IPS-20b (cell line): ENCODE data around the gene ZNF273.

Source experiments
- H3K27ac ChIP-seq: one replicate; pipeline ENCODE4 v1.5.1; 2013; ENCODE audit warnings: low read length
- H3K27me3 ChIP-seq: 2 replicates; pipeline ENCODE4 v1.6.1; 2013; ENCODE audit warnings: mild to moderate bottlenecking, low read length, inconsistent platforms; ENCODE audit not compliant: insufficient read depth
- H3K36me3 ChIP-seq: 2 replicates; pipeline ENCODE4 v1.6.1; 2013; ENCODE audit warnings: low read depth, mild to moderate bottlenecking, inconsistent platforms, low read length, moderate library complexity; ENCODE audit not compliant: insufficient read depth
- H3K4me1 ChIP-seq: 2 replicates; pipeline ENCODE4 v1.6.1; 2013; ENCODE audit warnings: mild to moderate bottlenecking, control low read depth, inconsistent platforms, low read length, moderate library complexity; ENCODE audit not compliant: insufficient read depth
- H3K4me3 ChIP-seq: 2 replicates; pipeline ENCODE4 v1.5.1; 2013; ENCODE audit warnings: mild to moderate bottlenecking, low read length, inconsistent platforms
- H3K9ac ChIP-seq: 2 replicates; pipeline ENCODE4 v1.6.1; 2013; ENCODE audit warnings: low read depth, mild to moderate bottlenecking, inconsistent platforms, low read length, moderate library complexity
- H3K9me3 ChIP-seq: 2 replicates; pipeline ENCODE4 v1.6.1; 2013; ENCODE audit warnings: mild to moderate bottlenecking, low read depth, low read length, inconsistent platforms; ENCODE audit not compliant: insufficient read depth

Gene ZNF273

DNA sequence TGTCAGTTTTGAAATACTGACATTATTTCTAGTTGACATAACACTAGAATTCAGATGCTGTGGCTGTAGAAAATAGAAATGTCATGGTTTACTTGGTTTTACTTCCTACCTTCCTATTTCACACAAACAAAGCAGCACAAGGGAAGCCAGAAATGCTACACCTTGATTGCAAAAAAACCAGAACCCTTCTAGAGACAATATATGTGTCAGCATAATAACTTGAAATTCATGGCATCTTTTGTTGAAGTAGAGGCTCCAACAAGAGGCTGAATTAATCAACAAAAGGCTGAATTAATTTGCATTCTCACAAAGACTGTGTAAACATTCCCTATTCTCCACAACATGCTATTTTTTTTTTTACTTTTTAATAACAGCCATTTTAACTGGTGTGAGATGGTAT lies 62.5 kb downstream of the ZNF273 start:
- Histone ChIP-seq H3K27me3 (no peaks in the 10 kb centered on the region), H3K4me1 (no peaks in the 10 kb centered on the region), H3K27ac (no peak overlapping the region), H3K36me3 (no peaks in the 10 kb centered on the region), H3K4me3 (no peak overlapping the region), H3K9ac (no peak overlapping the region), H3K9me3 (peaks cover 35% of the 10 kb centered on the region; the same call in 1 of the 2 replicates)

DNA sequence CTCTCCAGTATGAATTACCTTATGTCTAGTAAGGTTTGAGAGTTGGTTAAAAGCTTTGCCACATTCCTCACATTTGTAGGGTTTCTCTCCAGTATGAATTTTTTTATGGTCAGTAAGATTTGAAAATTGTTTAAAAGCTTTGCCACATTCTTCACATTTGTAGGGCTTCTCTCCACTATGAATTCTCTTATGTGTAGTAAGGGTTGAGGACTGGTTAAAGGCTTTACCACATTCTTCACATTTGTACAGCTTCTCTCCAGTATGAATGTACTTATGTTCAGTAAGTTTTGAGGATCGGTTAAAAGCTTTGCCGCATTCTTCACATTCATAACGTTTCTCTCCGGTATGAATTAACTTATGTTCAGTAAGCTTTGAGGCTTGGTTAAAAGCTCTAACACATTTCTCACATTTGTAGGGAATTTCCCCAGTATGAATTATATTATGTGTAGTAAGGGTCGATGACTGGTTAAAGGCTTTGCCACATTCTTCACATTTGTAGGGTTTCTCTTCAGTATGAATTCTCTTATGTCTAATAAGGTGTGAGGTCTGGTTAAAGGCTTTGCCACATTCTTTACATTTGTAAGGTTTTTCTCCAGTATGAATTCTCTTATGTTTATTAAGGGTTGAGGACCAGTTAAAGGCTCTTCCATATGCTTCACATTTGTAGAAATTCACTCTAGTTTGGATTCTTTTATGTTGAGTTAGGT lies 75.6 kb downstream of the ZNF273 start:
- no peaks in the 10 kb centered on the region for H3K4me1 ChIP-seq
- H3K9ac ChIP-seq: no peak overlapping the region
- peaks cover 56% of the 10 kb centered on the region for H3K36me3 ChIP-seq
- peak overlapping the region; percentile 30; the same call in 1 of the 2 replicates for H3K4me3 ChIP-seq
- no peak overlapping the region for H3K27ac ChIP-seq
- H3K27me3 ChIP-seq: no peaks in the 10 kb centered on the region
- H3K9me3 ChIP-seq: peaks cover 87% of the 10 kb centered on the region
